H1 (cell line): ENCODE data around the gene SLC9C1. TPM values are rescaled to one million over a fixed set of nuclear protein-coding genes. Genes with fewer than 3 reads are reported as not detected.

Source experiments
- CTCF ChIA-PET: fragments of 300-600 bp; sonication (Branson Sonifier 250); formaldehyde crosslinking; loops from one replicate; lab custom pipeline; 2021; ENCODE audit not compliant: partially characterized antibody; lab: Charles Lee
- POLR2A ChIA-PET: fragments of 300-600 bp; sonication (Branson Sonifier 250); formaldehyde crosslinking; loops from one replicate; lab custom pipeline; 2021; ENCODE audit warnings: inconsistent platforms; ENCODE audit not compliant: partially characterized antibody; lab: Charles Lee
- DNase-seq, 2 experiments: peaks; one replicate each; pipeline versions ENCODE4 v3.0.0 to v3.0.0-alpha.2; 2010 to 2022; ENCODE audit warnings: low spot score in 2 of 2, low read depth in 1 of 2, mixed read lengths in 1 of 2
- FAIRE-seq: peaks from 2 replicates; lab custom pipeline; 2011; peaks lifted over from hg19 to GRCh38; lab: Jason Lieb, UNC
- H2AFZ ChIP-seq: 2 replicates; pipeline ENCODE4 v1.8.1; 2012; ENCODE audit warnings: low read length, inconsistent platforms
- H2AK5ac ChIP-seq: 2 replicates; pipeline ENCODE4 v1.6.1; 2013; ENCODE audit warnings: low read depth, low read length
- H2BK120ac ChIP-seq: replicated peaks from 2 replicates; pipeline ENCODE3; 2013; ENCODE audit warnings: low read depth, low read length, inconsistent platforms
- H2BK12ac ChIP-seq: 2 replicates; pipeline ENCODE4 v1.6.1; 2013; ENCODE audit warnings: low read depth, low read length
- H2BK15ac ChIP-seq: 2 replicates; pipeline ENCODE4 v1.6.1; 2013; ENCODE audit warnings: low read length
- H2BK20ac ChIP-seq: 2 replicates; pipeline ENCODE4 v1.6.1; 2013; ENCODE audit warnings: low read length
- H2BK5ac ChIP-seq: 2 replicates; pipeline ENCODE4 v1.6.1; 2013; ENCODE audit warnings: low read depth, low read length
- H3K14ac ChIP-seq: 2 replicates; pipeline ENCODE4 v1.6.1; 2013; ENCODE audit warnings: inconsistent platforms; ENCODE audit not compliant: insufficient read length
- H3K18ac ChIP-seq: 2 replicates; pipeline ENCODE4 v1.6.1; 2013; ENCODE audit warnings: low read length; ENCODE audit errors: extremely low read depth
- H3K23ac ChIP-seq: 2 replicates; pipeline ENCODE4 v1.6.1; 2013; ENCODE audit warnings: inconsistent platforms; ENCODE audit not compliant: insufficient read length
- H3K23me2 ChIP-seq: 2 replicates; pipeline ENCODE4 v1.6.1; 2013; ENCODE audit warnings: low read depth, low read length
- H3K27ac ChIP-seq: 2 replicates; pipeline ENCODE4 v1.6.1; 2011; ENCODE audit warnings: low read depth, low read length, inconsistent platforms
- H3K27me3 ChIP-seq, 4 experiments: replicated peaks in 1 of 4; 1 replicate in 1 of 4; 2 replicates in 3 of 4; pipeline versions ENCODE4 v1.6.1 to v1.8.1; 2011 to 2013; ENCODE audit warnings: low read length in 3 of 4, mild to moderate bottlenecking in 3 of 4, inconsistent platforms in 2 of 4, mixed read lengths in 2 of 4, moderate library complexity in 1 of 4; ENCODE audit not compliant: control insufficient read depth in 3 of 4, insufficient read depth in 3 of 4; ENCODE audit errors: extremely low read depth in 1 of 4
- H3K36me3 ChIP-seq, 4 experiments: 2 replicates each; pipeline versions ENCODE4 v1.6.1 to v1.8.1; 2011 to 2013; ENCODE audit warnings: mild to moderate bottlenecking in 4 of 4, low read length in 3 of 4, moderate library complexity in 2 of 4, control low read depth in 1 of 4, inconsistent platforms in 1 of 4; ENCODE audit not compliant: insufficient read depth in 4 of 4, control insufficient read depth in 2 of 4
- H3K4ac ChIP-seq: replicated peaks from 2 replicates; pipeline ENCODE3; 2013; ENCODE audit warnings: low read length, low read depth, mixed read lengths, inconsistent platforms; ENCODE audit not compliant: insufficient read length
- H3K4me1 ChIP-seq, 4 experiments: replicated peaks in 1 of 4; 1 replicate in 1 of 4; 2 replicates in 3 of 4; pipeline versions ENCODE4 v1.6.1 to v1.8.1; 2011 to 2013; ENCODE audit warnings: low read length in 3 of 4, inconsistent platforms in 2 of 4, mixed read lengths in 1 of 4; ENCODE audit not compliant: insufficient read depth in 4 of 4, control insufficient read depth in 3 of 4
- H3K4me2 ChIP-seq, 2 experiments: 2 replicates each; pipeline versions ENCODE4 v1.6.1 to v1.8.1; 2011 to 2013; ENCODE audit warnings: low read depth in 2 of 2, low read length in 2 of 2, control low read depth in 1 of 2, inconsistent platforms in 1 of 2, mild to moderate bottlenecking in 1 of 2; ENCODE audit not compliant: insufficient read depth in 1 of 2
- H3K4me3 ChIP-seq, 4 experiments: fragments of 200-600, 300-600 bp in 1 of 4; sonication (generic), shearing (Covaris generic), sonication (Bioruptor Twin) in 1 of 4; 2 replicates each; pipeline versions ENCODE4 v1.5.1 to v1.8.1; 2011 to 2016; ENCODE audit warnings: low read length in 4 of 4, low read depth in 3 of 4, control low read depth in 2 of 4, inconsistent platforms in 2 of 4, mild to moderate bottlenecking in 2 of 4, mixed read lengths in 1 of 4, moderate library complexity in 1 of 4; ENCODE audit not compliant: insufficient read depth in 2 of 4; ENCODE audit errors: extremely low read depth in 1 of 4
- H3K56ac ChIP-seq: replicated peaks from 2 replicates; pipeline ENCODE3; 2013; ENCODE audit warnings: low read depth, mild to moderate bottlenecking, mixed read lengths, low read length, inconsistent platforms; ENCODE audit not compliant: insufficient read length
- H3K79me1 ChIP-seq: 2 replicates; pipeline ENCODE4 v1.6.1; 2013; ENCODE audit warnings: low read depth, low read length, control low read depth
- H3K79me2 ChIP-seq, 2 experiments: 2 replicates each; pipeline versions ENCODE4 v1.6.1 to v1.8.1; 2012 to 2013; ENCODE audit warnings: low read length in 2 of 2, mild to moderate bottlenecking in 2 of 2, inconsistent platforms in 1 of 2; ENCODE audit not compliant: insufficient read depth in 2 of 2, control insufficient read depth in 1 of 2
- H3K9ac ChIP-seq, 4 experiments: replicated peaks in 1 of 4; 1 replicate in 1 of 4; 2 replicates in 3 of 4; pipeline versions ENCODE4 v1.6.1 to v1.8.1; 2011 to 2013; ENCODE audit warnings: low read depth in 3 of 4, low read length in 3 of 4, control low read depth in 2 of 4, mild to moderate bottlenecking in 2 of 4, moderate library complexity in 2 of 4, inconsistent platforms in 1 of 4; ENCODE audit errors: extremely low read depth in 1 of 4
- H3K9me3 ChIP-seq, 2 experiments: 2 replicates each; pipeline versions ENCODE4 v1.6.1 to v1.8.1; 2012 to 2013; ENCODE audit warnings: mild to moderate bottlenecking in 2 of 2, moderate library complexity in 2 of 2, control low read depth in 1 of 2, inconsistent platforms in 1 of 2, low read depth in 1 of 2, low read length in 1 of 2, mixed read lengths in 1 of 2; ENCODE audit not compliant: insufficient read depth in 2 of 2
- H4K20me1 ChIP-seq, 2 experiments: replicated peaks in 1 of 2; 2 replicates each; pipeline versions ENCODE3 to v1.8.1; 2011 to 2013; ENCODE audit warnings: inconsistent platforms in 2 of 2, low read length in 2 of 2, mild to moderate bottlenecking in 1 of 2; ENCODE audit not compliant: insufficient read depth in 2 of 2, control insufficient read depth in 1 of 2
- H4K5ac ChIP-seq: 2 replicates; pipeline ENCODE4 v1.6.1; 2013; ENCODE audit warnings: low read length, low read depth, mixed read lengths, inconsistent platforms; ENCODE audit not compliant: insufficient read length
- H4K8ac ChIP-seq: 2 replicates; pipeline ENCODE4 v1.8.0; 2013; ENCODE audit warnings: mild to moderate bottlenecking, moderate library complexity, low read length, inconsistent platforms; ENCODE audit not compliant: insufficient read depth; ENCODE audit errors: extremely low read depth
- H4K91ac ChIP-seq: replicated peaks from 2 replicates; pipeline ENCODE3; 2013; ENCODE audit warnings: low read length, mixed read lengths, inconsistent platforms; ENCODE audit not compliant: insufficient read length
- ATF3 ChIP-seq: IDR thresholded peaks from 2 replicates; pipeline ENCODE4 v1.6.1; 2011; ENCODE audit warnings: low read depth, mild to moderate bottlenecking, low read length; ENCODE audit not compliant: insufficient read depth
- BCL11A ChIP-seq, 2 experiments: IDR thresholded peaks; one replicate each; pipeline ENCODE4 v1.6.1; 2011; ENCODE audit warnings: low read depth in 2 of 2, low read length in 2 of 2, mild to moderate bottlenecking in 2 of 2
- BRCA1 ChIP-seq: IDR thresholded peaks from 2 replicates; pipeline ENCODE4 v1.6.1; 2012; ENCODE audit warnings: low read depth, low read length, improper control_type of control experiment
- CEBPB ChIP-seq: IDR thresholded peaks from 2 replicates; pipeline ENCODE4 v1.6.1; 2012; ENCODE audit warnings: low read depth, low read length
- RAD21 ChIP-seq, 2 experiments: IDR thresholded peaks in 1 of 2; conservative IDR thresholded peaks in 1 of 2; 2 replicates each; pipeline ENCODE4 v1.6.1; 2011; ENCODE audit warnings: low read depth in 2 of 2, low read length in 2 of 2, improper control_type of control experiment in 1 of 2, inconsistent platforms in 1 of 2, mild to moderate bottlenecking in 1 of 2, moderate library complexity in 1 of 2
- SIRT6 ChIP-seq: IDR thresholded peaks from one replicate; pipeline ENCODE4 v1.7.1; 2012; ENCODE audit warnings: low read length, inconsistent platforms
- SP1 ChIP-seq: IDR thresholded peaks from 2 replicates; pipeline ENCODE4 v1.6.1; 2011; ENCODE audit warnings: low read depth, low read length
- TAF1 ChIP-seq: IDR thresholded peaks from 2 replicates; pipeline ENCODE4 v1.6.1; 2011; ENCODE audit warnings: mild to moderate bottlenecking, low read depth, low read length
- WGBS, 2 experiments: shearing (Covaris generic) in 1 of 2; methylation state at CpG; one replicate each; pipeline versions ENCODE4 v1.1.6 to v1.1.7; 2013 to 2015; ENCODE audit warnings: low lambda C conversion rate in 2 of 2, mixed read lengths in 2 of 2, inconsistent platforms in 1 of 2, low coverage in 1 of 2, missing lambda C conversion rate in 1 of 2; ENCODE audit not compliant: insufficient replicate concordance in 2 of 2, insufficient coverage in 1 of 2, insufficient read length in 1 of 2; ENCODE audit errors: extremely low coverage in 1 of 2, missing lambda C conversion rate in 1 of 2; 5-methylcytosine and 5-hydroxymethylcytosine counted together
- polyA plus RNA-seq, 7 experiments: library from polyadenylated mRNA; depleted of rRNA in 3 of 7; stranded (reverse) in 5 of 7; unstranded in 2 of 7; fragments of >200 nt in 5 of 7; fragments of 200-250 nt in 2 of 7; gene quantifications; 1 replicate in 5 of 7; 2 replicates in 1 of 7; 4 replicates in 1 of 7; pipeline versions ENCODE4 v1.2.1 to v1.2.3, GENCODE V29; 2011 to 2013; ENCODE audit warnings: missing spikeins in 2 of 7, mixed read lengths in 2 of 7
- total RNA-seq: library from RNA; stranded (reverse); fragmentation: NEBNext Ultra II Directional; extraction: Animal tissue kit (Norgen Biotek cat#: 25700); gene quantifications from 2 replicates; pipeline ENCODE4 v1.2.1, GENCODE V29; 2021
- TF ChIP-seq, protein P1 (sequence below), 3 experiments: IDR thresholded peaks; 1 replicate in 2 of 3; 2 replicates in 1 of 3; pipeline versions ENCODE4 v1.5.1 to v1.6.1; 2011; ENCODE audit warnings: low read length in 3 of 3, mild to moderate bottlenecking in 3 of 3, inconsistent platforms in 2 of 3, low read depth in 1 of 3, moderate library complexity in 1 of 3; ENCODE audit not compliant: insufficient read depth in 1 of 3; ENCODE audit errors: control extremely low read depth in 1 of 3

The SLC9C1 gene
- total and polyA plus RNA-seq, 2 of the 8 experiments (the other 6 are each of a cell fraction or from before 2014, with no cell fraction given), result 0.15 to 0.24 TPM

GRCh38 chr3:112132088-112132487 is 161.9 kb downstream of the SLC9C1 start:
- H4K20me1 ChIP-seq, result no peaks in the 10 kb centered on the region
- H3K4me1 ChIP-seq, result peaks cover 1 to 10% (median 3%) of the 10 kb centered on the region in 4 experiments; a peak in 4 of 7 replicates
- H3K23ac ChIP-seq, result no peak overlapping the region
- H2BK12ac ChIP-seq, result no peak overlapping the region
- WGBS, 2 experiments, result 100% methylated on average over 3 of the region's 3 CpGs; no CpG with 5 or more reads in 1 of the 2 experiments
- H4K5ac ChIP-seq, result no peak overlapping the region
- no peak overlapping the region for H3K56ac ChIP-seq
- H3K27ac ChIP-seq, result no peak overlapping the region
- H2BK120ac ChIP-seq, result no peak overlapping the region
- FAIRE-seq (no peak), DNase-seq (no peak)
- H3K4me2 ChIP-seq, result no peak overlapping the region
- H3K4ac ChIP-seq, result no peak overlapping the region
- H3K23me2 ChIP-seq, result no peaks in the 10 kb centered on the region
- H2BK20ac ChIP-seq, result no peak overlapping the region
- ChIA-PET POLR2A (no interaction called here), CTCF (interaction anchor here (0.8 kb wide), 1 partner anchor 21 kb away, joined by 4 read pairs; no protein-coding TSS in a partner anchor)
- no peak overlapping the region for H2BK15ac ChIP-seq
- H3K27me3 ChIP-seq, result no peaks in the 10 kb centered on the region
- H2AFZ ChIP-seq, result no peak overlapping the region
- H3K4me3 ChIP-seq, result no peak overlapping the region
- H3K9me3 ChIP-seq, result no peaks in the 10 kb centered on the region
- no peak overlapping the region for H2BK5ac ChIP-seq
- no peak overlapping the region for H3K9ac ChIP-seq
- no peaks in the 10 kb centered on the region; a peak in 2 of 8 replicates for H3K36me3 ChIP-seq
- H3K79me2 ChIP-seq, result no peaks in the 10 kb centered on the region
- H3K79me1 ChIP-seq, result no peaks in the 10 kb centered on the region
- H2AK5ac ChIP-seq, result no peak overlapping the region
- no peak overlapping the region for H4K8ac ChIP-seq
- H3K18ac ChIP-seq, result no peak overlapping the region
- no peak overlapping the region for H4K91ac ChIP-seq
- no peak overlapping the region for H3K14ac ChIP-seq
- no peak for TF ChIP-seq TAF1
- TF ChIP-seq SP1, result no peak
- TF ChIP-seq ATF3, result no peak
- TF ChIP-seq RAD21 (IDR thresholded peaks at IDR 0.05 in 1 of 2, conservative IDR thresholded peaks at IDR 0.05 in 1 of 2; ENCODE audit: low read depth in 2 of 2, low read length in 2 of 2), result no peak
- no peak for TF ChIP-seq BCL11A (IDR thresholded peaks at IDR 0.05; ENCODE audit: low read depth in 2 of 2, low read length in 2 of 2)
- TF ChIP-seq CEBPB, result no peak
- TF ChIP-seq SIRT6, result no peak
- TF ChIP-seq, protein P1, sequence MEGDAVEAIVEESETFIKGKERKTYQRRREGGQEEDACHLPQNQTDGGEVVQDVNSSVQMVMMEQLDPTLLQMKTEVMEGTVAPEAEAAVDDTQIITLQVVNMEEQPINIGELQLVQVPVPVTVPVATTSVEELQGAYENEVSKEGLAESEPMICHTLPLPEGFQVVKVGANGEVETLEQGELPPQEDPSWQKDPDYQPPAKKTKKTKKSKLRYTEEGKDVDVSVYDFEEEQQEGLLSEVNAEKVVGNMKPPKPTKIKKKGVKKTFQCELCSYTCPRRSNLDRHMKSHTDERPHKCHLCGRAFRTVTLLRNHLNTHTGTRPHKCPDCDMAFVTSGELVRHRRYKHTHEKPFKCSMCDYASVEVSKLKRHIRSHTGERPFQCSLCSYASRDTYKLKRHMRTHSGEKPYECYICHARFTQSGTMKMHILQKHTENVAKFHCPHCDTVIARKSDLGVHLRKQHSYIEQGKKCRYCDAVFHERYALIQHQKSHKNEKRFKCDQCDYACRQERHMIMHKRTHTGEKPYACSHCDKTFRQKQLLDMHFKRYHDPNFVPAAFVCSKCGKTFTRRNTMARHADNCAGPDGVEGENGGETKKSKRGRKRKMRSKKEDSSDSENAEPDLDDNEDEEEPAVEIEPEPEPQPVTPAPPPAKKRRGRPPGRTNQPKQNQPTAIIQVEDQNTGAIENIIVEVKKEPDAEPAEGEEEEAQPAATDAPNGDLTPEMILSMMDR (IDR thresholded peaks at IDR 0.05; ENCODE audit: control extremely low read depth in 1 of 3, insufficient read depth in 1 of 3, low read depth in 1 of 3, low read length in 3 of 3), result no peak
- TF ChIP-seq BRCA1, result no peak
